Hepatocyte (in vitro differentiated cells): Measurements from ENCODE around the gene CELSR2. TPM values are rescaled to one million over a fixed set of nuclear protein-coding genes. Genes with fewer than 3 reads are reported as not detected.

Experiments used
- DNase-seq: peaks from one replicate; pipeline ENCODE4 v3.0.0-alpha.2; 2016; ENCODE audit warnings: low spot score
- H2AFZ ChIP-seq: fragments of 200-600 bp; sonication (generic); 2 replicates; pipeline ENCODE4 v1.6.0; 2016; ENCODE audit warnings: antibody characterized with exemption, mild to moderate bottlenecking
- H3K27ac ChIP-seq: fragments of 200-600 bp; sonication (generic); 2 replicates; pipeline ENCODE4 v1.5.1; 2016; ENCODE audit warnings: mild to moderate bottlenecking
- H3K27me3 ChIP-seq: fragments of 200-600 bp; sonication (generic); 2 replicates; pipeline ENCODE4 v1.6.1; 2016
- H3K36me3 ChIP-seq: fragments of 200-600 bp; sonication (generic); replicated peaks from 2 replicates; pipeline ENCODE4 v1.5.1; 2016; ENCODE audit warnings: low read depth; ENCODE audit not compliant: insufficient read depth
- H3K4me1 ChIP-seq: fragments of 200-600 bp; sonication (generic); 2 replicates; pipeline ENCODE4 v1.5.1; 2016; ENCODE audit warnings: mild to moderate bottlenecking, moderate library complexity; ENCODE audit not compliant: insufficient read depth
- H3K4me2 ChIP-seq: fragments of 200-600 bp; sonication (generic); 2 replicates; pipeline ENCODE4 v1.6.0; 2016
- H3K4me3 ChIP-seq: fragments of 200-600 bp; sonication (generic); 2 replicates; pipeline ENCODE4 v1.5.1; 2016; ENCODE audit warnings: mild to moderate bottlenecking
- H3K79me2 ChIP-seq: fragments of 200-600 bp; sonication (generic); 2 replicates; pipeline ENCODE4 v1.6.0; 2017; ENCODE audit warnings: mild to moderate bottlenecking
- H3K9me2 ChIP-seq: fragments of 200-600 bp; sonication (generic); replicated peaks from 2 replicates; pipeline ENCODE4 v1.6.0; 2017; ENCODE audit warnings: mild to moderate bottlenecking; ENCODE audit not compliant: insufficient read depth
- H3K9me3 ChIP-seq: fragments of 200-600 bp; sonication (generic); 2 replicates; pipeline ENCODE4 v1.5.1; 2016; ENCODE audit warnings: low read depth, mild to moderate bottlenecking
- H4K20me1 ChIP-seq: fragments of 200-600 bp; sonication (generic); 2 replicates; pipeline ENCODE4 v1.6.0; 2016; ENCODE audit warnings: mild to moderate bottlenecking; ENCODE audit not compliant: insufficient read depth, poor library complexity, severe bottlenecking
- CTCF ChIP-seq: fragments of 200-600 bp; sonication (generic); IDR thresholded peaks from 2 replicates; pipeline ENCODE4 v1.5.1; 2016; ENCODE audit warnings: antibody characterized with exemption, mild to moderate bottlenecking; ENCODE audit not compliant: poor library complexity
- EZH2 ChIP-seq: fragments of 200-600 bp; sonication (generic); IDR thresholded peaks from 2 replicates; pipeline ENCODE4 v1.6.1; 2016; ENCODE audit warnings: antibody characterized with exemption, mild to moderate bottlenecking, borderline replicate concordance
- EZH2phosphoT487 ChIP-seq: fragments of 200-600 bp; sonication (generic); IDR thresholded peaks from one replicate; pipeline ENCODE4 v1.6.1; 2018; ENCODE audit warnings: antibody characterized with exemption, mild to moderate bottlenecking, low read depth, moderate library complexity; ENCODE audit not compliant: unreplicated experiment, severe bottlenecking
- WGBS: methylation state at CpG from one replicate; pipeline ENCODE4 v1.1.6; 2016; ENCODE audit warnings: low lambda C conversion rate; ENCODE audit errors: missing lambda C conversion rate; 5-methylcytosine and 5-hydroxymethylcytosine counted together
- polyA plus RNA-seq: library from polyadenylated mRNA; unstranded; fragments of >200 nt; fragmentation: Nextera tagmentation; extraction: Ambion mirVana; gene quantifications from 2 replicates; pipeline ENCODE4 v1.2.1, GENCODE V29; 2016
- total RNA-seq: library from RNA; depleted of rRNA; stranded (reverse); fragments of >200 nt; gene quantifications from 2 replicates; pipeline ENCODE4 v1.2.3, GENCODE V29; 2014

The CELSR2 gene
- total and polyA plus RNA-seq, 2 experiments from 2014 or later = 3.3 to 3.7 TPM

DNA sequence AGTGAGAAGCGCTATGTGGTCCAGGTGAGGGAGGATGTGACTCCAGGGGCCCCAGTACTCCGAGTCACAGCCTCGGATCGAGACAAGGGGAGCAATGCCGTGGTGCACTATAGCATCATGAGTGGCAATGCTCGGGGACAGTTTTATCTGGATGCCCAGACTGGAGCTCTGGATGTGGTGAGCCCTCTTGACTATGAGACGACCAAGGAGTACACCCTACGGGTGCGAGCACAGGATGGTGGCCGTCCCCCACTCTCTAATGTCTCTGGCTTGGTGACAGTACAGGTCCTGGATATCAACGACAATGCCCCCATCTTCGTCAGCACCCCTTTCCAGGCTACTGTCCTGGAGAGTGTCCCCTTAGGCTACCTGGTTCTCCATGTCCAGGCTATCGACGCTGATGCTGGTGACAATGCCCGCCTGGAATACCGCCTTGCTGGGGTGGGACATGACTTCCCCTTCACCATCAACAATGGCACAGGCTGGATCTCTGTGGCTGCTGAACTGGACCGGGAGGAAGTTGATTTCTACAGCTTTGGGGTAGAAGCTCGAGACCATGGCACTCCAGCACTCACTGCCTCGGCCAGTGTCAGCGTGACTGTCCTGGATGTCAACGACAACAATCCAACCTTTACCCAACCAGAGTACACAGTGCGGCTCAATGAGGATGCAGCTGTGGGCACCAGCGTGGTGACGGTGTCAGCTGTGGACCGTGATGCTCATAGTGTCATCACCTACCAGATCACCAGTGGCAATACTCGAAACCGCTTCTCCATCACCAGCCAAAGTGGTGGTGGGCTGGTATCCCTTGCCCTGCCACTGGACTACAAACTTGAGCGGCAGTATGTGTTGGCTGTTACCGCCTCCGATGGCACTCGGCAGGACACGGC lies 2.2 kb downstream of the CELSR2 start:
- H3K4me1 ChIP-seq = peaks cover 21% of the 10 kb centered on the region
- no peaks in the 10 kb centered on the region for H4K20me1 ChIP-seq
- H3K79me2 ChIP-seq = no peaks in the 10 kb centered on the region
- WGBS = 96% methylated on average over 32 of the region's 32 CpGs
- H3K4me2 ChIP-seq = no peak overlapping the region
- H3K9me2 ChIP-seq = no peaks in the 10 kb centered on the region
- no peak overlapping the region for H2AFZ ChIP-seq
- H3K27ac ChIP-seq = no peak overlapping the region
- no peaks in the 10 kb centered on the region for H3K27me3 ChIP-seq
- no peak overlapping the region for H3K4me3 ChIP-seq
- DNase-seq = no peak
- TF ChIP-seq EZH2 = no peak
- no peak for TF ChIP-seq CTCF
- no peak for TF ChIP-seq EZH2phosphoT487
- H3K36me3 ChIP-seq = no peaks in the 10 kb centered on the region
- H3K9me3 ChIP-seq = no peaks in the 10 kb centered on the region

DNA sequence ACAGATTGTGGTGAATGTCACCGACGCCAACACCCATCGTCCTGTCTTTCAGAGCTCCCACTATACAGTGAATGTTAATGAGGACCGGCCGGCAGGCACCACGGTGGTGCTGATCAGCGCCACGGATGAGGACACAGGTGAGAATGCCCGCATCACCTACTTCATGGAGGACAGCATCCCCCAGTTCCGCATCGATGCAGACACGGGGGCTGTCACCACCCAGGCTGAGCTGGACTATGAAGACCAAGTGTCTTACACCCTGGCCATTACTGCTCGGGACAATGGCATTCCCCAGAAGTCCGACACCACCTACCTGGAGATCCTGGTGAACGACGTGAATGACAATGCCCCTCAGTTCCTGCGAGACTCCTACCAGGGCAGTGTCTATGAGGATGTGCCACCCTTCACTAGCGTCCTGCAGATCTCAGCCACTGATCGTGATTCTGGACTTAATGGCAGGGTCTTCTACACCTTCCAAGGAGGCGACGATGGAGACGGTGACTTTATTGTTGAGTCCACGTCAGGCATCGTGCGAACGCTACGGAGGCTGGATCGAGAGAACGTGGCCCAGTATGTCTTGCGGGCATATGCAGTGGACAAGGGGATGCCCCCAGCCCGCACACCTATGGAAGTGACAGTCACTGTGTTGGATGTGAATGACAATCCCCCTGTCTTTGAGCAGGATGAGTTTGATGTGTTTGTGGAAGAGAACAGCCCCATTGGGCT lies 3.0 kb downstream of the CELSR2 start:
- no peak for DNase-seq
- H3K9me2 ChIP-seq = no peaks in the 10 kb centered on the region
- H3K4me2 ChIP-seq = no peak overlapping the region
- whole genome bisulfite sequencing = 96% methylated on average over 31 of the region's 31 CpGs
- H3K4me1 ChIP-seq = peaks cover 21% of the 10 kb centered on the region
- no peaks in the 10 kb centered on the region for H4K20me1 ChIP-seq
- H2AFZ ChIP-seq = no peak overlapping the region
- H3K4me3 ChIP-seq = no peak overlapping the region
- no peaks in the 10 kb centered on the region for H3K36me3 ChIP-seq
- H3K27ac ChIP-seq = no peak overlapping the region
- H3K79me2 ChIP-seq = no peaks in the 10 kb centered on the region
- no peaks in the 10 kb centered on the region for H3K27me3 ChIP-seq
- TF ChIP-seq EZH2 (no peak), EZH2phosphoT487 (no peak), CTCF (no peak)
- H3K9me3 ChIP-seq = no peaks in the 10 kb centered on the region

- no peaks in the 10 kb centered on the region for H3K79me2 ChIP-seq
- TF ChIP-seq EZH2 (no peak), EZH2phosphoT487 (no peak), CTCF (no peak)
- DNase-seq = no peak
- H3K27ac ChIP-seq = no peak overlapping the region
- H3K4me2 ChIP-seq = no peak overlapping the region
- no peaks in the 10 kb centered on the region for H3K9me3 ChIP-seq
- no peaks in the 10 kb centered on the region for H3K27me3 ChIP-seq
- WGBS = 87% methylated on average over 32 of the region's 33 CpGs
- H3K4me3 ChIP-seq = no peak overlapping the region
- H2AFZ ChIP-seq = no peak overlapping the region
- H3K4me1 ChIP-seq = peaks cover 21% of the 10 kb centered on the region
- no peaks in the 10 kb centered on the region for H3K9me2 ChIP-seq
- no peaks in the 10 kb centered on the region for H3K36me3 ChIP-seq
- H4K20me1 ChIP-seq = no peaks in the 10 kb centered on the region
Observed at GRCh38 chr1:109252893-109253802, 3.8 kb downstream of the CELSR2 start.
